Uterus (tissue), 4 donors: ENCODE results near the gene HMGCS2. TPM values are rescaled to one million over a fixed set of nuclear protein-coding genes. Genes with fewer than 3 reads are reported as not detected.

Experiments used
- DNase-seq, 2 donors: peaks; one replicate each; pipeline ENCODE4 v3.0.0-alpha.2; 2019 to 2020
- H3K27ac ChIP-seq, 2 donors: fragments of 200-600 bp; sonication (generic); 1 replicate in 1 of 2; 2 replicates in 1 of 2; pipeline ENCODE4 v1.5.1; 2016 to 2018
- H3K27me3 ChIP-seq, 2 donors: fragments of 200-600 bp; sonication (generic); one replicate each; pipeline ENCODE4 v1.5.1; 2018 to 2019; ENCODE audit warnings: control low read depth in 1 of 2
- H3K36me3 ChIP-seq, 2 donors: fragments of 200-600 bp; sonication (generic); one replicate each; pipeline ENCODE4 v1.5.1; 2019; ENCODE audit warnings: control low read depth in 1 of 2
- H3K4me1 ChIP-seq, 2 donors: fragments of 200-600 bp; sonication (generic); one replicate each; pipeline ENCODE4 v1.5.1; 2018 to 2019; ENCODE audit warnings: control low read depth in 1 of 2
- H3K4me3 ChIP-seq, 2 donors: fragments of 200-600 bp; sonication (generic); 1 replicate in 1 of 2; 2 replicates in 1 of 2; pipeline ENCODE4 v1.5.1; 2018 to 2019; ENCODE audit warnings: mild to moderate bottlenecking in 1 of 2
- H3K9me3 ChIP-seq, 2 donors: fragments of 200-600 bp; sonication (generic); one replicate each; pipeline ENCODE4 v1.5.1; 2019; ENCODE audit warnings: control low read depth in 1 of 2
- CTCF ChIP-seq, 4 experiments: fragments of 200-600 bp in 2 of 4; fragments of 450-650 bp in 2 of 4; sonication (generic) in 2 of 4; IDR thresholded peaks; one replicate each; pipeline ENCODE4 v1.5.1; 2016 to 2019; ENCODE audit warnings: antibody characterized with exemption in 4 of 4, mild to moderate bottlenecking in 2 of 4, moderate library complexity in 1 of 4
- POLR2A ChIP-seq, 2 donors: fragments of 450-650 bp; IDR thresholded peaks; one replicate each; pipeline ENCODE4 v1.6.1; 2016; ENCODE audit warnings: antibody characterized with exemption in 2 of 2, mild to moderate bottlenecking in 1 of 2, moderate library complexity in 1 of 2
- intact Hi-C: fragments of 100-400 bp; cut with DNase I; formaldehyde crosslinking; loops from one replicate; pipeline ENCODE4 v1.15.1; 2023; ENCODE audit warnings: low total_unique reads
- total RNA-seq, 4 donors: library from RNA; depleted of rRNA in 3 of 4; stranded (reverse); fragments of >200 nt in 3 of 4; gene quantifications; one replicate each; pipeline versions ENCODE4 v1.1.0 to v1.2.4, GENCODE V29; 2014 to 2023
- donor health status: DM: yes; HTN: yes; CAD: no.

Gene HMGCS2
- under 1 TPM in 1 of 4 donors, not detected in 3; 0.29 TPM for total RNA-seq

- intact Hi-C loops, result no loop called here
- TF ChIP-seq POLR2A (IDR thresholded peaks at IDR 0.05) (no peak), CTCF (IDR thresholded peaks at IDR 0.05) (no peak)
- DNase-seq, result no peak
Observed at GRCh38 chr1:119768778-119769177, at the start of gene HMGCS2. Gene HMGCS2, minus strand, starts transcription at chr1:119768905. Its CDS starts 61 bp downstream, at chr1:119768844.

GRCh38 chr1:119818181-119818580 lies 49.5 kb upstream of the HMGCS2 start:
- Histone ChIP-seq H3K27me3 (no peaks in the 10 kb centered on the region), H3K4me1 (no peaks in the 10 kb centered on the region), H3K4me3 (no peak overlapping the region), H3K27ac (no peak overlapping the region), H3K9me3 (no peaks in the 10 kb centered on the region), H3K36me3 (no peaks in the 10 kb centered on the region)
- intact Hi-C loops, result no loop called here
- TF ChIP-seq POLR2A (IDR thresholded peaks at IDR 0.05) (no peak), CTCF (IDR thresholded peaks at IDR 0.05) (no peak)
- DNase-seq, result no peak

More at GRCh38 chr1:119768778-119769177, at the start of gene HMGCS2:
- no peaks in the 10 kb centered on the region for H3K9me3 ChIP-seq
- no peak within 1 kb of the TSS for H3K4me3 ChIP-seq
- H3K27ac ChIP-seq, result no peak within 1 kb of the TSS
- H3K27me3 ChIP-seq, result no peaks in the 10 kb centered on the region
- no peaks in the 10 kb centered on the region for H3K36me3 ChIP-seq
- H3K4me1 ChIP-seq, result no peaks in the 10 kb centered on the region

- no peak overlapping the region for H3K4me3 ChIP-seq
- no peaks in the 10 kb centered on the region for H3K36me3 ChIP-seq
- DNase-seq, result no peak
- H3K4me1 ChIP-seq, result no peaks in the 10 kb centered on the region
- H3K27me3 ChIP-seq, result no peaks in the 10 kb centered on the region
- intact Hi-C loops, result no loop called here
- TF ChIP-seq CTCF (IDR thresholded peaks at IDR 0.05), result no peak
- TF ChIP-seq POLR2A (IDR thresholded peaks at IDR 0.05), result no peak
- H3K27ac ChIP-seq, result no peak overlapping the region
- no peaks in the 10 kb centered on the region for H3K9me3 ChIP-seq
Observed at GRCh38 chr1:119816407-119816806, 47.7 kb upstream of the HMGCS2 start.

- Histone ChIP-seq H3K27me3 (no peaks in the 10 kb centered on the region), H3K27ac (no peak overlapping the region), H3K4me3 (no peak overlapping the region), H3K9me3 (no peaks in the 10 kb centered on the region), H3K36me3 (no peaks in the 10 kb centered on the region), H3K4me1 (no peaks in the 10 kb centered on the region)
- DNase-seq, result no peak
- TF ChIP-seq POLR2A (IDR thresholded peaks at IDR 0.05), result no peak
- TF ChIP-seq CTCF (IDR thresholded peaks at IDR 0.05), result no peak
- intact Hi-C loops, result no loop called here
Observed at GRCh38 chr1:119815928-119816327, 47.2 kb upstream of the HMGCS2 start.

GRCh38 chr1:119815361-119815760 lies 46.7 kb upstream of the HMGCS2 start:
- no peak overlapping the region for H3K27ac ChIP-seq
- DNase-seq, result no peak
- TF ChIP-seq POLR2A (IDR thresholded peaks at IDR 0.05), result no peak
- TF ChIP-seq CTCF (IDR thresholded peaks at IDR 0.05), result no peak
- no peaks in the 10 kb centered on the region for H3K4me1 ChIP-seq
- H3K9me3 ChIP-seq, result no peaks in the 10 kb centered on the region
- H3K36me3 ChIP-seq, result no peaks in the 10 kb centered on the region
- intact Hi-C loops, result no loop called here
- no peaks in the 10 kb centered on the region for H3K27me3 ChIP-seq
- H3K4me3 ChIP-seq, result no peak overlapping the region
